Transverse colon (tissue), 3 donors: ENCODE measurements around the gene LEF1.

Source experiments
- CTCF ChIP-seq, 5 experiments: fragments of 200-600 bp in 3 of 5; fragments of 450-650 bp in 2 of 5; sonication (generic) in 3 of 5; IDR thresholded peaks; 1 replicate in 2 of 5; 2 replicates in 3 of 5; pipeline ENCODE4 v1.5.1; 2016 to 2017; ENCODE audit warnings: antibody characterized with exemption in 5 of 5, inconsistent platforms in 3 of 5, mild to moderate bottlenecking in 2 of 5, moderate library complexity in 1 of 5
- POLR2A ChIP-seq: fragments of 450-650 bp; IDR thresholded peaks from one replicate; pipeline ENCODE4 v1.6.1; 2016; ENCODE audit warnings: antibody characterized with exemption, mild to moderate bottlenecking, moderate library complexity

GRCh38 chr4:108033348-108033747 lies 135.4 kb downstream of the LEF1 start:
- TF ChIP-seq CTCF (IDR thresholded peaks at IDR 0.05), result no peak
- TF ChIP-seq POLR2A, result no peak
